HCT116 (cell line): Measurements from ENCODE around the gene DENND1A. TPM values are rescaled to one million over a fixed set of nuclear protein-coding genes. Genes with fewer than 3 reads are reported as not detected.

ENCODE experiments used
- ATAC-seq: fragments of 200-7000 bp; cut with Tn5 transposase; 2 replicates; pipeline ENCODE4 v1.9.1; 2020; ENCODE audit warnings: mild to moderate bottlenecking, moderate library complexity
- BruUV-seq: library from RNA; stranded (reverse); fragments of 400-500 nt; replicated peaks from 2 replicates; lab custom pipeline; 2021; lab: Mats Ljungman, UMichigan
- CTCF ChIA-PET: fragments of 300-600 bp; sonication (Branson Sonifier 250); formaldehyde crosslinking; loops from one replicate; lab custom pipeline; 2021; ENCODE audit warnings: antibody characterized with exemption; lab: Charles Lee
- POLR2A ChIA-PET: fragments of 300-600, 350-600 bp; sonication (Branson Sonifier 250); formaldehyde crosslinking; loops from one replicate; lab custom pipeline; 2021; ENCODE audit warnings: antibody characterized with exemption; lab: Charles Lee
- RAD21 ChIA-PET, 2 experiments: fragments of 300-600 bp; sonication (Branson Sonifier 250); formaldehyde crosslinking; loops; one replicate each; lab custom pipeline; 2023; ENCODE audit warnings: low total read pairs in 2 of 2; ENCODE audit not compliant: uncharacterized antibody in 2 of 2, unreplicated experiment in 2 of 2, low non-redundant PET in 1 of 2; lab: Charles Lee
- DNase-seq: peaks from one replicate; pipeline ENCODE4 v3.0.0-alpha.2; 2010; ENCODE audit warnings: low read depth, low spot score
- H2AFZ ChIP-seq: fragments of 200-600 bp; shearing (Covaris generic), sonication (generic); 2 replicates; pipeline ENCODE4 v1.6.1; 2017; ENCODE audit warnings: low read depth, mixed run types, mixed read lengths, antibody characterized with exemption, low read length; ENCODE audit not compliant: poor library complexity, severe bottlenecking
- H3K27ac ChIP-seq: 2 replicates; pipeline ENCODE4 v1.5.1; 2012; ENCODE audit warnings: low read depth, low read length
- H3K27me3 ChIP-seq: fragments of 200-600 bp; sonication (generic); 2 replicates; pipeline ENCODE4 v1.6.1; 2016; ENCODE audit warnings: mixed run types, low read length, mixed read lengths; ENCODE audit not compliant: insufficient read depth
- H3K36me3 ChIP-seq, 2 experiments: fragments of 200-500 bp in 1 of 2; fragments of 200-600 bp in 1 of 2; sonication (Bioruptor generic) in 1 of 2; sonication (generic) in 1 of 2; 2 replicates each; pipeline versions ENCODE4 v1.5.1 to v1.6.1; 2014 to 2016; ENCODE audit warnings: low read length in 2 of 2, inconsistent platforms in 1 of 2, mixed read lengths in 1 of 2, mixed run types in 1 of 2; ENCODE audit not compliant: insufficient read depth in 2 of 2, control insufficient read depth in 1 of 2
- H3K4me1 ChIP-seq, 2 experiments: fragments of 200-600 bp in 1 of 2; sonication (generic) in 1 of 2; 2 replicates each; pipeline versions ENCODE4 v1.5.1 to v1.6.1; 2012 to 2017; ENCODE audit warnings: low read length in 2 of 2, inconsistent platforms in 1 of 2, mild to moderate bottlenecking in 1 of 2, mixed read lengths in 1 of 2, mixed run types in 1 of 2, moderate library complexity in 1 of 2; ENCODE audit not compliant: insufficient read depth in 2 of 2, control insufficient read depth in 1 of 2
- H3K4me2 ChIP-seq: fragments of 200-600 bp; sonication (generic); 2 replicates; pipeline ENCODE4 v1.6.1; 2017; ENCODE audit warnings: mixed run types, low read length, mixed read lengths
- H3K4me3 ChIP-seq, 2 experiments: fragments of 200-600 bp in 1 of 2; sonication (generic) in 1 of 2; replicated peaks in 1 of 2; 2 replicates each; pipeline ENCODE4 v1.5.1; 2011 to 2016; ENCODE audit warnings: low read length in 2 of 2, control low read depth in 1 of 2, low read depth in 1 of 2, mild to moderate bottlenecking in 1 of 2, mixed read lengths in 1 of 2, mixed run types in 1 of 2
- H3K79me2 ChIP-seq: fragments of 200-600 bp; sonication (generic); 2 replicates; pipeline ENCODE4 v1.6.1; 2017; ENCODE audit warnings: mild to moderate bottlenecking, mixed run types, low read length, moderate library complexity, mixed read lengths; ENCODE audit not compliant: insufficient read depth
- H3K9ac ChIP-seq: fragments of 200-600 bp; sonication (generic); 2 replicates; pipeline ENCODE4 v1.6.1; 2016; ENCODE audit warnings: low read length, mixed read lengths
- H3K9me2 ChIP-seq: fragments of 200-600 bp; sonication (generic), shearing (Covaris generic); 2 replicates; pipeline ENCODE4 v1.6.1; 2017; ENCODE audit warnings: mixed run types, mild to moderate bottlenecking, moderate library complexity; ENCODE audit not compliant: insufficient read depth
- H3K9me3 ChIP-seq, 2 experiments: fragments of 200-500 bp in 1 of 2; fragments of 200-600 bp in 1 of 2; sonication (Bioruptor generic) in 1 of 2; sonication (generic) in 1 of 2; 2 replicates each; pipeline ENCODE4 v1.6.1; 2014 to 2017; ENCODE audit warnings: low read length in 2 of 2, mixed read lengths in 2 of 2, inconsistent platforms in 1 of 2, low read depth in 1 of 2, mild to moderate bottlenecking in 1 of 2, mixed run types in 1 of 2, moderate library complexity in 1 of 2; ENCODE audit not compliant: control insufficient read depth in 1 of 2, insufficient read depth in 1 of 2
- H4K20me1 ChIP-seq: fragments of 200-600 bp; sonication (generic), shearing (Covaris generic); 2 replicates; pipeline ENCODE4 v1.6.1; 2017; ENCODE audit warnings: mixed run types, mild to moderate bottlenecking, moderate library complexity; ENCODE audit not compliant: insufficient read depth
- CBX3 ChIP-seq: IDR thresholded peaks from 2 replicates; pipeline ENCODE4 v1.6.1; 2012; ENCODE audit warnings: low read depth
- CEBPB ChIP-seq: IDR thresholded peaks from 2 replicates; pipeline ENCODE4 v1.6.1; 2012; ENCODE audit warnings: low read depth
- CTCF ChIP-seq, 3 experiments: fragments of 200-600 bp in 1 of 3; sonication (generic) in 1 of 3; IDR thresholded peaks in 2 of 3; conservative IDR thresholded peaks in 1 of 3; 2 replicates each; pipeline ENCODE4 v1.5.1; 2012 to 2017; ENCODE audit warnings: low read depth in 2 of 3, low read length in 2 of 3, antibody characterized with exemption in 1 of 3, borderline replicate concordance in 1 of 3, control low read depth in 1 of 3, mild to moderate bottlenecking in 1 of 3, mixed read lengths in 1 of 3, mixed run types in 1 of 3, moderate library complexity in 1 of 3; ENCODE audit not compliant: insufficient read depth in 1 of 3
- EGR1 ChIP-seq: IDR thresholded peaks from 2 replicates; pipeline ENCODE4 v1.6.1; 2012; ENCODE audit warnings: low read depth
- ELF1 ChIP-seq: IDR thresholded peaks from 2 replicates; pipeline ENCODE4 v1.6.1; 2012; ENCODE audit warnings: low read depth, borderline replicate concordance
- EZH2 ChIP-seq: fragments of 200-600 bp; sonication (generic); IDR thresholded peaks from 2 replicates; pipeline ENCODE4 v1.6.1; 2017; ENCODE audit warnings: antibody characterized with exemption, mixed run types
- EZH2phosphoT487 ChIP-seq: fragments of 200-600 bp; IDR thresholded peaks from 2 replicates; pipeline ENCODE4 v1.6.1; 2018; ENCODE audit warnings: antibody characterized with exemption, borderline replicate concordance
- FOSL1 ChIP-seq: IDR thresholded peaks from 2 replicates; pipeline ENCODE4 v1.6.1; 2012; ENCODE audit warnings: low read depth
- JUND ChIP-seq: IDR thresholded peaks from 2 replicates; pipeline ENCODE4 v1.6.1; 2012
- POLR2A ChIP-seq: IDR thresholded peaks from 2 replicates; pipeline ENCODE4 v1.7.0; 2011; ENCODE audit warnings: borderline replicate concordance; ENCODE audit not compliant: insufficient read depth, insufficient read length; ENCODE audit errors: extremely low read depth
- POLR2AphosphoS5 ChIP-seq: IDR thresholded peaks from 2 replicates; pipeline ENCODE4 v1.6.1; 2011; ENCODE audit warnings: mild to moderate bottlenecking, low read depth, low read length, moderate library complexity
- SIN3A ChIP-seq: IDR thresholded peaks from 2 replicates; pipeline ENCODE4 v1.6.1; 2012; ENCODE audit warnings: low read depth
- SP1 ChIP-seq: IDR thresholded peaks from 2 replicates; pipeline ENCODE4 v1.6.1; 2012; ENCODE audit warnings: low read depth
- SRF ChIP-seq: IDR thresholded peaks from 2 replicates; pipeline ENCODE4 v1.6.1; 2012; ENCODE audit warnings: low read depth
- YY1 ChIP-seq: IDR thresholded peaks from 2 replicates; pipeline ENCODE4 v1.6.1; 2011; ENCODE audit warnings: low read length, low read depth, moderate library complexity, mild to moderate bottlenecking; ENCODE audit not compliant: insufficient replicate concordance; ENCODE audit errors: extremely low read depth
- intact Hi-C: fragments of 100-400 bp; cut with micrococcal nuclease; formaldehyde crosslinking; loops from 2 replicates; pipeline ENCODE4 v1.10.0; 2022
- total RNA-seq: library from RNA; stranded (reverse); gene quantifications from one replicate; pipeline ENCODE4 v1.2.1, GENCODE V29; 2021; ENCODE audit not compliant: unreplicated experiment
- TF ChIP-seq, protein P1 (sequence below): IDR thresholded peaks from 2 replicates; pipeline ENCODE4 v1.6.1; 2011; ENCODE audit warnings: mild to moderate bottlenecking, low read length, moderate library complexity; ENCODE audit not compliant: insufficient replicate concordance; ENCODE audit errors: extremely low read depth
- TF ChIP-seq, protein P2 (sequence below): IDR thresholded peaks from 2 replicates; pipeline ENCODE4 v1.6.1; 2012

DENND1A gene
- total RNA-seq, 1 experiment from 2014 or later: 33.0 TPM

DNA sequence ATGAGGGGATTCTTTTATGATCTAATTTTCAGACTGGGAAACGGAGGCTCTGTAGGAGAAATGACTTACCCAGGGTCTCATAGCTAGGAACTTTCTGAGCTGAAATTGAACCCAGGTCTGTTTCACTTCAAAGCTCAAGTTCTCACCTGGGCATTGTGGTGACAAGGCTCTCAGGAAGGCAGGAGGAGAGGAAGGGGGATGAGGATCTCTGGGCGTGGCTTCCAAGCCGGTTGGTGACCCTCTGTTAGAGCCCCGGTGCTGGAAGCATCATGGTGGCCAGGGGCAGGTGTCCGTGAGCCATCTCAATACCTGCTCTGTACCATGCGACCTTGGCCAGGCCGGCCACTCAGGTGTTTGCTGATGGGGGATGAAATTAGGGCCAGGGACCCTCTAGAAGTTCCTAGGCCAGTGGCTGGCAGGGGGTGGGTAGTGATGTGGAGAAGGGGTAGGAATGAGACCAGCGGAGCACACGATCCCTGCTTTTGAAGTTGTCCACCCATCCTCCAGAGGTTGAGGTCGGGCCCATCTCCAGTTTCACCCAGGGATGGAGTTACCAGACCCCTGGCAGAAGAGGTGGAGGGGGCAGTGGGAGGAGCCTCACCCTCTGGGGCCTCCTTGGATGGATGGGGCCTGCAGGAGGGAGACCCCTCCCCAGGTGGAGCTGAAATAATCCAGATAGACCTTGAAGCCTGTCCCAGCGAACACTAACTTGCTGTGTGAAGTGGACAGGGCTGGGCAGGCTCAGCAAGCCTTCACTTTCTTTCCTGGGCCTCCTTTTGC, 568.0 kb downstream of the DENND1A start (continued):
- TF ChIP-seq CTCF (IDR thresholded peaks at IDR 0.05 in 2 of 3, conservative IDR thresholded peaks at IDR 0.05 in 1 of 3; ENCODE audit: borderline replicate concordance in 1 of 3, insufficient read depth in 1 of 3, low read depth in 2 of 3, low read length in 2 of 3) (no peak), CEBPB (no peak), EZH2 (no peak), POLR2A (no peak), EZH2phosphoT487 (no peak), SP1 (no peak), EGR1 (no peak), SRF (no peak), ELF1 (no peak), SIN3A (no peak), POLR2AphosphoS5 (no peak)

- ChIA-PET CTCF (interaction anchor here (0.6 to 2.1 kb wide), 2 partner anchors 12 to 873 kb away, joined by 3 to 5 read pairs; no protein-coding TSS in a partner anchor), RAD21 (interaction anchor here in 1 of 2 experiments (0.6 kb wide), 1 partner anchor 719 kb away, joined by 3 read pairs; no protein-coding TSS in a partner anchor)
- intact Hi-C loops: no loop called here
Measured at GRCh38 chr9:123361086-123361730, 568.7 kb downstream of the DENND1A start.

More at GRCh38 chr9:123361086-123361730, 568.7 kb downstream of the DENND1A start:
- Histone ChIP-seq H3K36me3 (no peaks in the 10 kb centered on the region), H3K27ac (no peak overlapping the region), H3K27me3 (no peaks in the 10 kb centered on the region), H2AFZ (no peak overlapping the region), H3K9ac (no peak overlapping the region), H3K9me2 (no peaks in the 10 kb centered on the region), H3K4me1 (peaks cover 17 to 20% of the 10 kb centered on the region in 2 experiments; a peak in 3 of 4 replicates), H3K79me2 (no peaks in the 10 kb centered on the region), H3K4me2 (no peak overlapping the region), H3K4me3 (no peak overlapping the region), H4K20me1 (no peaks in the 10 kb centered on the region), H3K9me3 (no peaks in the 10 kb centered on the region)
- BruUV-seq: no TSS peak
- POLR2A ChIA-PET: no interaction called here
- DNase-seq (no peak), ATAC-seq (no peak)
- TF ChIP-seq JUND: no peak
- TF ChIP-seq, protein P1, sequence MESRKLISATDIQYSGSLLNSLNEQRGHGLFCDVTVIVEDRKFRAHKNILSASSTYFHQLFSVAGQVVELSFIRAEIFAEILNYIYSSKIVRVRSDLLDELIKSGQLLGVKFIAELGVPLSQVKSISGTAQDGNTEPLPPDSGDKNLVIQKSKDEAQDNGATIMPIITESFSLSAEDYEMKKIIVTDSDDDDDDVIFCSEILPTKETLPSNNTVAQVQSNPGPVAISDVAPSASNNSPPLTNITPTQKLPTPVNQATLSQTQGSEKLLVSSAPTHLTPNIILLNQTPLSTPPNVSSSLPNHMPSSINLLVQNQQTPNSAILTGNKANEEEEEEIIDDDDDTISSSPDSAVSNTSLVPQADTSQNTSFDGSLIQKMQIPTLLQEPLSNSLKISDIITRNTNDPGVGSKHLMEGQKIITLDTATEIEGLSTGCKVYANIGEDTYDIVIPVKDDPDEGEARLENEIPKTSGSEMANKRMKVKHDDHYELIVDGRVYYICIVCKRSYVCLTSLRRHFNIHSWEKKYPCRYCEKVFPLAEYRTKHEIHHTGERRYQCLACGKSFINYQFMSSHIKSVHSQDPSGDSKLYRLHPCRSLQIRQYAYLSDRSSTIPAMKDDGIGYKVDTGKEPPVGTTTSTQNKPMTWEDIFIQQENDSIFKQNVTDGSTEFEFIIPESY: no peak
- TF ChIP-seq EGR1: no peak
- TF ChIP-seq YY1: no peak
- no peak for TF ChIP-seq CTCF (IDR thresholded peaks at IDR 0.05 in 2 of 3, conservative IDR thresholded peaks at IDR 0.05 in 1 of 3; ENCODE audit: borderline replicate concordance in 1 of 3, insufficient read depth in 1 of 3, low read depth in 2 of 3, low read length in 2 of 3)
- no peak for TF ChIP-seq CBX3
- TF ChIP-seq SP1: no peak
- no peak for TF ChIP-seq FOSL1
- TF ChIP-seq EZH2phosphoT487: no peak
- TF ChIP-seq, protein P2, sequence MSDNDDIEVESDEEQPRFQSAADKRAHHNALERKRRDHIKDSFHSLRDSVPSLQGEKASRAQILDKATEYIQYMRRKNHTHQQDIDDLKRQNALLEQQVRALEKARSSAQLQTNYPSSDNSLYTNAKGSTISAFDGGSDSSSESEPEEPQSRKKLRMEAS: no peak
- TF ChIP-seq ELF1: no peak
